Brain microvascular endothelial cell (primary cell): ENCODE results near the gene DPP7.

ENCODE experiments used
- DNase-seq: peaks from one replicate; pipeline ENCODE4 v3.0.0-alpha.2; 2020
- H3K27ac ChIP-seq: fragments of 250-450 bp; sonication (Bioruptor Pico); 2 replicates; pipeline ENCODE4 v1.5.1; 2020; ENCODE audit warnings: mild to moderate bottlenecking, moderate library complexity
- H3K27me3 ChIP-seq: fragments of 250-450 bp; sonication (Bioruptor Pico); replicated peaks from 2 replicates; pipeline ENCODE4 v1.5.1; 2020; ENCODE audit warnings: mild to moderate bottlenecking
- H3K36me3 ChIP-seq: fragments of 250-450 bp; sonication (Bioruptor Pico); replicated peaks from 2 replicates; pipeline ENCODE4 v1.5.1; 2020; ENCODE audit warnings: mild to moderate bottlenecking
- H3K4me3 ChIP-seq: 2 replicates; pipeline ENCODE4 v1.5.1; 2011; ENCODE audit warnings: low read depth, mild to moderate bottlenecking, control low read depth, low read length, moderate library complexity
- CTCF ChIP-seq: IDR thresholded peaks from 2 replicates; pipeline ENCODE4 v1.5.1; 2011; ENCODE audit warnings: low read depth, mild to moderate bottlenecking, moderate library complexity, low read length, control low read depth, inconsistent platforms; ENCODE audit errors: missing control alignments
- in situ Hi-C: cut with HindIII; loops from 2 replicates; pipeline ENCODE4 v1.10.0; 2017; ENCODE audit warnings: low sequenced_read_pairs, low pct_ligation_motif_present

The DPP7 gene

DNA sequence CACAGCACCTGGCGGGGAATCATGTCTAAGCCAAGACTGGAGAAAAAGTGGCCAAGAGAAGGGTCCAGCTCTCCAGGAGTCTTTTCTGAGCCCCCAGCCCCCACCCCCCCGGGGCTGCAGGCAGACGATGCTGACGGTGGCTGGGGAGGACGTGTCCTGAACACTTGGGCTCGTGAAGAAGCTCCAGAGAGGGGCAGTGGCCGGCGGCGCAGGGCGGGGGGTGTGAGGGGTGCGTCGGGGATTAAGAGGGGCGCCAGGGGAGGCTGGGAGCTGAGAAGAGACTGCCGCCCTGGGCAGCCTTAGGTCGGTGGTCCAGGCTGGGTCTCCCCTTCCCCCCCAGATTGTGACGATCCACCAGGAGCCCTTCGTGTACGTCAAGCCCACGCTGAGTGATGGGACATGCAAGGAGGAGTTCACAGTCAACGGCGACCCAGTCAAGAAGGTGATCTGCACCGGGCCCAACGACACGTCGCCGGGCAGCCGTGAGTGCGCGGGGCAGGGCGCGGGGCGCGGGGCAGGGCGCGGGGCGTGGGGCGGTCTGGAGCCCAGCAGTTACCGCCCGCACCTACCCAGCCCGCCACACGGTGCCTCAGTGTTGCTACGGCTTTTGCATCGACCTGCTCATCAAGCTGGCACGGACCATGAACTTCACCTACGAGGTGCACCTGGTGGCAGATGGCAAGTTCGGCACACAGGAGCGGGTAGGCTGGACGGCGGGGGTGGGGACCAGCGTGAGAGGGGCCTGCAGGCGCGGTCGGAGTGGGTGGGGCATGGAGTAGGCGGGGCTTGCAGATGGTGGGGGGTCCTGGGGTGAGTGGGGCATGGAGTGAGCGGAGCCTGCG lies 46.4 kb upstream of the DPP7 start:
- peaks cover 57% of the 10 kb centered on the region for H3K27me3 ChIP-seq
- in situ Hi-C loops = no loop called here
- no peak for TF ChIP-seq CTCF
- no peak overlapping the region for H3K27ac ChIP-seq
- no peak overlapping the region for H3K4me3 ChIP-seq
- DNase-seq = no peak
- no peaks in the 10 kb centered on the region for H3K36me3 ChIP-seq

DNA sequence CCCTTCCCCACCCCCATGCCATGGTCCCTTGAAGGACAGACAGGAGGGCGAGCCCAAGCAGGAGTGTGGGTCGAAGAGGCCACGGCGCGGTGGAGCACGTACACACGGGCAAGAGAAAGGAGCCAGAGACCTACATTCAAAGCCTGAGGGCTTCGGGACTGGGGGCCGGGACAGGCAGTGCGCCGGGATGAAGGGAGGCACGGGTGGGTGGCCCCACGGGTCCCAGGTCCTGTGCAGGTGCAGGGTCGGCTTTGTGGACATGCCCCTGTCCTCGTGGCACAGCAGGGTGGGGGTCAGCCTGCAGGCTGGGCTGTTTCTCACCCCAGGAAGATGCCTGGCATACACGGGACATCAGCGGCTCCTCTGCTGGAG lies 45.5 kb upstream of the DPP7 start:
- in situ Hi-C loops = no loop called here
- DNase-seq = no peak
- Histone ChIP-seq H3K4me3 (no peak overlapping the region), H3K36me3 (no peaks in the 10 kb centered on the region), H3K27ac (no peak overlapping the region), H3K27me3 (peaks cover 48% of the 10 kb centered on the region)
- TF ChIP-seq CTCF = no peak

DNA sequence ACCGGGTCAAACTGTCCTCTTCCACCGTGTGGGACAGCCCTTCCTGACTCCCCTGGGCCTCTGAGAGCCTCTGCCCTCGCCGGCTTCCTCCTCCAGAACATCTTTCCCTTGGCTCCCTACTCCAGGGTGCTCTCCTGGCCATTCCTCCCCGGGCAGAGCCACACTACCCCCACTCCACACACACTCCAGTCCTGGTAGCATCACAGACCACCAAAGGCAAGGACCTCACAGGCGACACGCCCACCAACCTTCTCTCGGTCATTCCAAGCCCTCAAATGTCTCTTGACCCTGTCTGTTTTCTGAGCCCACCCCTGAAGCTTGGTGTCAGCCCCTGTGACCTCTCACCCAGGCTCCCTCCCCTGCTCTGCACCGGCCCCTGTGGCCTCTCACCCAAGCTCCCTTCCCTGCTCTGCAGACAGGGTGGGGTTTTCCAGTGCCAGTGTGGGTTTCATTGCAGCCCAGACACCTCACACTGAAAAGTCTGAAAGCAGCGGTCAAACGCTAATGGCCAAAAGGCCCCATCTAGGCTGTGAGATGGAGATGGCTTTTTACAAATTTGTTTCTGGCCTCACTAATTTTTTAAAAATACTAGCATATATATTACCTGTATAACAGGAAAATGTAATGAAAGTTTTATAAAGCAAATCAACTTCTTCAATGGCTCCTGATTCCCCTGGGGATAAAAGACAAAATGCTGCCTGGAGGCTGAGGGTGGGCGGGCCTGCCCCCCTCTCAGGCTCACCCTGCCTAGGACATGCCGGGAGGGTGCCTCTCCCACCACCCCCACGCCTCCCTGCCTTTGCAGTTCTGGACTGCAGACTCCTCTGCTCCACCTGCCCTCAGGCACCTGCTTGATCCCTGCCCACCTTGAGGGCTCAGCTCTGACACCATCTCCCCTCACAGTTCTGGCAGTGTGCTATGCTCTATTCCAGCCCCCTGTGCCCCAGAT lies 44.8 kb upstream of the DPP7 start:
- no peak for TF ChIP-seq CTCF
- no peaks in the 10 kb centered on the region for H3K36me3 ChIP-seq
- H3K27me3 ChIP-seq = peaks cover 42% of the 10 kb centered on the region
- in situ Hi-C loops = no loop called here
- no peak for DNase-seq
- H3K27ac ChIP-seq = no peak overlapping the region
- no peak overlapping the region for H3K4me3 ChIP-seq

DNA sequence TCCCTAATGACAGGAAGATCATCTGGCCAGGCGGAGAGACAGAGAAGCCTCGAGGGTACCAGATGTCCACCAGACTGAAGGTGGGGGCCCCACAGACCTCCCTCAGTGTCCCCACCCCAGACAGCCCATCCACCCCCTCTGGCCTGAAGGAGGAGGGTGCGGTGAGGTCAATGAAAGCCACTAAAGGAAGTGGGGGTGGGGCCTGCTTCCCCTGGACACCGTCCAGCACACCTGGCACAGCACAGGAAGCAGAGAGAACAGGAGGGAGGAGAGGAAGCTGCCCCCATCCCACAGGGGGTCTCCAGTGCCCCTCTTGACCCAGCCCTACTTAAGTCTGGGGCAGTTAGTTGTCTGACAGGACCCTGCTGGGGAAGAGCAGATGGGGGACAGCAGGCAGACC lies 44.1 kb upstream of the DPP7 start:
- DNase-seq = no peak
- Histone ChIP-seq H3K27ac (no peak overlapping the region), H3K36me3 (no peaks in the 10 kb centered on the region), H3K27me3 (peaks cover 34% of the 10 kb centered on the region), H3K4me3 (no peak overlapping the region)
- no peak for TF ChIP-seq CTCF
- in situ Hi-C loops = no loop called here

GRCh38 chr9:137157618-137158415 lies 43.3 kb upstream of the DPP7 start:
- Histone ChIP-seq H3K27ac (no peak overlapping the region), H3K36me3 (no peaks in the 10 kb centered on the region), H3K27me3 (peaks cover 27% of the 10 kb centered on the region), H3K4me3 (no peak overlapping the region)
- TF ChIP-seq CTCF = no peak
- no peak for DNase-seq
- in situ Hi-C loops = no loop called here
